GM12892 (cell line): Measurements from ENCODE around the gene STARD8.

Experiments
- POLR2A ChIP-seq: IDR thresholded peaks from 2 replicates; pipeline ENCODE4 v1.6.1; 2011; ENCODE audit warnings: low read depth, low read length, control low read depth
- POLR2AphosphoS5 ChIP-seq: IDR thresholded peaks from 2 replicates; pipeline ENCODE4 v1.6.1; 2011; ENCODE audit warnings: low read depth, low read length, control low read depth

DNA sequence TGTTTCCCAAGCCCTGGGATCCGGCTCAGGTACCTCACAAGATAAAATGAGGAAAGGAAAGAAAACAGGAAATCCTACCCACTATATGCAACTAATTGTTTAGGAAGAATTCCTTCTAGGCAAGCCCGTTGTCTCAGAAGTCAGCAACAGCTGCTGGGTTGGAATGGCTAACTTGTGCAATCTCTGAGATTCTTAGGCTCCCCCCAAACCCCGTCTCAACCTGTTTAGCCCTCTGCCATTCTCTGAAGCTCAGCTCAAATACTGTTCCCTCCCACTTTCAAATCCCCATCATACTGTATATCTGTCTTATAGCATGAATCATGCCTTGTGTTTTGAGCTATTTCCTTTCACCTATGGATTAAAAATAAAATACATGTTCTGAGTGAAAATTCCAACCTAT is 28.9 kb downstream of the STARD8 start:
- TF ChIP-seq POLR2AphosphoS5 = no peak
- TF ChIP-seq POLR2A = no peak
